Neural progenitor cell (in vitro differentiated cells): ENCODE data around the gene MN1.

Experiments used
- EZH2 ChIP-seq: fragments of 200-600 bp; sonication (generic); IDR thresholded peaks from 2 replicates; pipeline ENCODE4 v1.6.1; 2017; ENCODE audit warnings: antibody characterized with exemption, mild to moderate bottlenecking, moderate library complexity
- EZH2phosphoT487 ChIP-seq: fragments of 200-600 bp; sonication (generic); IDR thresholded peaks from 2 replicates; pipeline ENCODE4 v1.6.1; 2017; ENCODE audit warnings: antibody characterized with exemption
- TF ChIP-seq, protein P1 (sequence below): fragments of 200-600 bp; sonication (generic); IDR thresholded peaks from 2 replicates; pipeline ENCODE4 v1.5.1; 2017; ENCODE audit warnings: antibody characterized with exemption, mild to moderate bottlenecking

DNA sequence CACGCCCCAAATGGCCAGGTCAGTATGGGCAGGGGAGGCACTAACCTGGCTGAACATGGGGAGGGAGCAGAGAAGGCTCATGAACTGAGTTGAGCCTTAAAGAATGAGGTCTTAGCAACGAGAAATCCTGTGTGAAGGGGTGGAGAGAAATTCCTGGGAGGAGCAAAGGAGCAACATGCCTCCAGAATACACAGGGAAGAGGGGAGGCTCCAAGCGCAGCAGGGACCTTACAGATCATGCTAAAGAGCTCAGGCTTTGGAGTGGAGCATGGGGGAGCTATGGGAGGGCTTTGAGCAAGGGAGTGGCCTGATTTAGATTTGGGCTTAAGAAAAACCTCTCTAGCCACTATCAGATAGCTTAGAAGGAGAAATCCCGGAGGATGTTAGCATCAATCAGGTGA is 88.1 kb downstream of the MN1 start:
- TF ChIP-seq EZH2 (no peak), EZH2phosphoT487 (no peak)
- TF ChIP-seq, protein P1, sequence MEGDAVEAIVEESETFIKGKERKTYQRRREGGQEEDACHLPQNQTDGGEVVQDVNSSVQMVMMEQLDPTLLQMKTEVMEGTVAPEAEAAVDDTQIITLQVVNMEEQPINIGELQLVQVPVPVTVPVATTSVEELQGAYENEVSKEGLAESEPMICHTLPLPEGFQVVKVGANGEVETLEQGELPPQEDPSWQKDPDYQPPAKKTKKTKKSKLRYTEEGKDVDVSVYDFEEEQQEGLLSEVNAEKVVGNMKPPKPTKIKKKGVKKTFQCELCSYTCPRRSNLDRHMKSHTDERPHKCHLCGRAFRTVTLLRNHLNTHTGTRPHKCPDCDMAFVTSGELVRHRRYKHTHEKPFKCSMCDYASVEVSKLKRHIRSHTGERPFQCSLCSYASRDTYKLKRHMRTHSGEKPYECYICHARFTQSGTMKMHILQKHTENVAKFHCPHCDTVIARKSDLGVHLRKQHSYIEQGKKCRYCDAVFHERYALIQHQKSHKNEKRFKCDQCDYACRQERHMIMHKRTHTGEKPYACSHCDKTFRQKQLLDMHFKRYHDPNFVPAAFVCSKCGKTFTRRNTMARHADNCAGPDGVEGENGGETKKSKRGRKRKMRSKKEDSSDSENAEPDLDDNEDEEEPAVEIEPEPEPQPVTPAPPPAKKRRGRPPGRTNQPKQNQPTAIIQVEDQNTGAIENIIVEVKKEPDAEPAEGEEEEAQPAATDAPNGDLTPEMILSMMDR = no peak
